A549 (cell line): ENCODE results near the gene EIF4EBP3.

Source experiments
- EP300 ChIP-seq, 2 experiments: fragments of >200 bp; sonication (Bioruptor Twin); formaldehyde crosslinking; IDR thresholded peaks; 2 replicates in 1 of 2; 3 replicates in 1 of 2; pipeline ENCODE4 v1.6.1; 2016 to 2017
- MAX ChIP-seq: IDR thresholded peaks from 2 replicates; pipeline ENCODE4 v1.6.1; 2012
- MYC ChIP-seq: IDR thresholded peaks from 2 replicates; pipeline ENCODE4 v1.6.1; 2012; ENCODE audit warnings: mild to moderate bottlenecking, inconsistent platforms, low read length, improper control_type of control experiment, borderline replicate concordance
- POLR2A ChIP-seq: IDR thresholded peaks from 2 replicates; pipeline ENCODE4 v1.6.1; 2012; ENCODE audit warnings: mild to moderate bottlenecking, low read length
- SMC3 ChIP-seq: fragments of >200 bp; sonication (Bioruptor Twin); formaldehyde crosslinking; IDR thresholded peaks from 3 replicates; pipeline ENCODE4 v1.6.1; 2018; ENCODE audit warnings: inconsistent platforms
- TP53 ChIP-seq: fragments of 250-450 bp; sonication (Bioruptor Pico); IDR thresholded peaks from 2 replicates; pipeline ENCODE4 v1.5.0; 2021; ENCODE audit warnings: mild to moderate bottlenecking, moderate library complexity
- ZNF302 ChIP-seq: fragments of 250-450 bp; sonication (Bioruptor Pico); IDR thresholded peaks from 2 replicates; pipeline ENCODE4 v1.9.0; 2021; ENCODE audit warnings: inconsistent platforms, mild to moderate bottlenecking, moderate library complexity
- TF ChIP-seq, protein P1 (sequence below): fragments of >200 bp; sonication (Bioruptor Twin); formaldehyde crosslinking; IDR thresholded peaks from 3 replicates; pipeline ENCODE4 v1.5.1; 2016

DNA sequence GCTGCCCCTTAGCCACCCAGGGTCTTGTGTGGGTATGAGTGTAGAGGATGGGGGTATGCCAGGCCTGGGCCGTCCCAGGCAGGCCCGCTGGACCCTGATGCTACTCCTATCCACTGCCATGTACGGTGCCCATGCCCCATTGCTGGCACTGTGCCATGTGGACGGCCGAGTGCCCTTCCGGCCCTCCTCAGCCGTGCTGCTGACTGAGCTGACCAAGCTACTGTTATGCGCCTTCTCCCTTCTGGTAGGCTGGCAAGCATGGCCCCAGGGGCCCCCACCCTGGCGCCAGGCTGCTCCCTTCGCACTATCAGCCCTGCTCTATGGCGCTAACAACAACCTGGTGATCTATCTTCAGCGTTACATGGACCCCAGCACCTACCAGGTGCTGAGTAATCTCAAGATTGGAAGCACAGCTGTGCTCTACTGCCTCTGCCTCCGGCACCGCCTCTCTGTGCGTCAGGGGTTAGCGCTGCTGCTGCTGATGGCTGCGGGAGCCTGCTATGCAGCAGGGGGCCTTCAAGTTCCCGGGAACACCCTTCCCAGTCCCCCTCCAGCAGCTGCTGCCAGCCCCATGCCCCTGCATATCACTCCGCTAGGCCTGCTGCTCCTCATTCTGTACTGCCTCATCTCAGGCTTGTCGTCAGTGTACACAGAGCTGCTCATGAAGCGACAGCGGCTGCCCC is 19.8 kb downstream of the EIF4EBP3 start:
- TF ChIP-seq SMC3: no peak
- no peak for TF ChIP-seq MAX
- no peak for TF ChIP-seq MYC
- no peak for TF ChIP-seq EP300 (IDR thresholded peaks at IDR 0.05)
- no peak for TF ChIP-seq ZNF302 (CRISPR knock-in tag)
- TF ChIP-seq TP53: no peak
- no peak for TF ChIP-seq POLR2A
- TF ChIP-seq, protein P1, sequence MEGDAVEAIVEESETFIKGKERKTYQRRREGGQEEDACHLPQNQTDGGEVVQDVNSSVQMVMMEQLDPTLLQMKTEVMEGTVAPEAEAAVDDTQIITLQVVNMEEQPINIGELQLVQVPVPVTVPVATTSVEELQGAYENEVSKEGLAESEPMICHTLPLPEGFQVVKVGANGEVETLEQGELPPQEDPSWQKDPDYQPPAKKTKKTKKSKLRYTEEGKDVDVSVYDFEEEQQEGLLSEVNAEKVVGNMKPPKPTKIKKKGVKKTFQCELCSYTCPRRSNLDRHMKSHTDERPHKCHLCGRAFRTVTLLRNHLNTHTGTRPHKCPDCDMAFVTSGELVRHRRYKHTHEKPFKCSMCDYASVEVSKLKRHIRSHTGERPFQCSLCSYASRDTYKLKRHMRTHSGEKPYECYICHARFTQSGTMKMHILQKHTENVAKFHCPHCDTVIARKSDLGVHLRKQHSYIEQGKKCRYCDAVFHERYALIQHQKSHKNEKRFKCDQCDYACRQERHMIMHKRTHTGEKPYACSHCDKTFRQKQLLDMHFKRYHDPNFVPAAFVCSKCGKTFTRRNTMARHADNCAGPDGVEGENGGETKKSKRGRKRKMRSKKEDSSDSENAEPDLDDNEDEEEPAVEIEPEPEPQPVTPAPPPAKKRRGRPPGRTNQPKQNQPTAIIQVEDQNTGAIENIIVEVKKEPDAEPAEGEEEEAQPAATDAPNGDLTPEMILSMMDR: no peak
